ENCODE data around the gene PRKAG3.

The PRKAG3 gene

GRCh38 chr2:218839430-218839829, 7.8 kb upstream of the PRKAG3 start:
- DNase-seq (ENCODE audit: low read depth): no peak

GRCh38 chr2:218837495-218837894, 5.9 kb upstream of the PRKAG3 start:
- DNase-seq (ENCODE audit: low read depth): no peak

GRCh38 chr2:218834685-218835084, 3.1 kb upstream of the PRKAG3 start:
- DNase-seq (ENCODE audit: low read depth): no peak

- DNase-seq (ENCODE audit: low read depth): no peak
Measured at GRCh38 chr2:218833023-218833609, 1.5 kb upstream of the PRKAG3 start.

GRCh38 chr2:218832520-218832919, 917 bp upstream of the PRKAG3 start:
- DNase-seq (ENCODE audit: low read depth): no peak

- DNase-seq (ENCODE audit: low read depth): no peak
Measured at GRCh38 chr2:218832081-218832480, 478 bp upstream of the PRKAG3 start.

- DNase-seq (ENCODE audit: low read depth): no peak
Measured at GRCh38 chr2:218830526-218831306, 887 bp downstream of the PRKAG3 start.

GRCh38 chr2:218829868-218830451, 1.6 kb downstream of the PRKAG3 start:
- no peak for DNase-seq (ENCODE audit: low read depth)

- no peak for DNase-seq (ENCODE audit: low read depth)
Measured at GRCh38 chr2:218828477-218828778, 3.2 kb downstream of the PRKAG3 start.

GRCh38 chr2:218827701-218828476, 3.7 kb downstream of the PRKAG3 start:
- no peak for DNase-seq (ENCODE audit: low read depth)

- no peak for DNase-seq (ENCODE audit: low read depth)
Measured at GRCh38 chr2:218826791-218827190, 4.8 kb downstream of the PRKAG3 start.

GRCh38 chr2:218824004-218824403, 7.6 kb downstream of the PRKAG3 start:
- DNase-seq (ENCODE audit: low read depth): no peak

- DNase-seq (ENCODE audit: low read depth): no peak
Measured at GRCh38 chr2:218823196-218823855, 8.3 kb downstream of the PRKAG3 start.

GRCh38 chr2:218822622-218823021, 9.0 kb downstream of the PRKAG3 start:
- DNase-seq (ENCODE audit: low read depth): no peak

GRCh38 chr2:218821605-218822211, 9.9 kb downstream of the PRKAG3 start:
- DNase-seq (ENCODE audit: low read depth): no peak

GRCh38 chr2:218820746-218821369, 10.7 kb downstream of the PRKAG3 start:
- no peak for DNase-seq (ENCODE audit: low read depth)

GRCh38 chr2:218819093-218819492, 12.5 kb downstream of the PRKAG3 start:
- DNase-seq (ENCODE audit: low read depth): no peak

GRCh38 chr2:218816561-218817011, 15.0 kb downstream of the PRKAG3 start:
- no peak for DNase-seq (ENCODE audit: low read depth)

- no peak for DNase-seq (ENCODE audit: low read depth)
Measured at GRCh38 chr2:218815649-218816048, 16.0 kb downstream of the PRKAG3 start.

- no peak for DNase-seq (ENCODE audit: low read depth)
Measured at GRCh38 chr2:218815244-218815637, 16.4 kb downstream of the PRKAG3 start.

GRCh38 chr2:218814540-218815243, 16.9 kb downstream of the PRKAG3 start:
- no peak for DNase-seq (ENCODE audit: low read depth)

Measured in activated gamma-delta T cell treated with anti-CD3 and anti-CD28 coated beads, Interleukin-2, amount 50 U/mL, for 16 hours (primary cell).